Hepatocyte (in vitro differentiated cells): ENCODE data around the gene NDUFA8.

Experiments
- CTCF ChIP-seq: fragments of 200-600 bp; sonication (generic); IDR thresholded peaks from 2 replicates; pipeline ENCODE4 v1.5.1; 2016; ENCODE audit warnings: antibody characterized with exemption, mild to moderate bottlenecking; ENCODE audit not compliant: poor library complexity
- EZH2 ChIP-seq: fragments of 200-600 bp; sonication (generic); IDR thresholded peaks from 2 replicates; pipeline ENCODE4 v1.6.1; 2016; ENCODE audit warnings: antibody characterized with exemption, mild to moderate bottlenecking, borderline replicate concordance
- EZH2phosphoT487 ChIP-seq: fragments of 200-600 bp; sonication (generic); IDR thresholded peaks from one replicate; pipeline ENCODE4 v1.6.1; 2018; ENCODE audit warnings: antibody characterized with exemption, mild to moderate bottlenecking, low read depth, moderate library complexity; ENCODE audit not compliant: unreplicated experiment, severe bottlenecking

- TF ChIP-seq CTCF: peak; percentile 83
- no peak for TF ChIP-seq EZH2phosphoT487
- TF ChIP-seq EZH2: no peak
Measured at GRCh38 chr9:122099271-122099869, 60.2 kb downstream of the NDUFA8 start.
